CD14-positive monocyte (primary cell): Measurements from ENCODE around the gene SMAD3. TPM values are rescaled to one million over a fixed set of nuclear protein-coding genes. Genes with fewer than 3 reads are reported as not detected.
A peak's percentile ranks its signal among the peaks of the same experiment; 100 is the strongest.

Experiments
- DNase-seq, 3 donors: peaks; one replicate each; pipeline ENCODE4 v3.0.0-alpha.2; 2011 to 2022
- H2AFZ ChIP-seq: 2 replicates; pipeline ENCODE4 v1.6.0; 2012; ENCODE audit warnings: mild to moderate bottlenecking, low read depth, low read length, inconsistent platforms; ENCODE audit not compliant: insufficient read depth, poor library complexity, severe bottlenecking
- H3K27ac ChIP-seq, 2 donors: 1 replicate in 1 of 2; 2 replicates in 1 of 2; pipeline ENCODE4 v1.5.1; 2012 to 2013; ENCODE audit warnings: low read length in 2 of 2, control low read depth in 1 of 2, inconsistent platforms in 1 of 2, low read depth in 1 of 2, mild to moderate bottlenecking in 1 of 2
- H3K27me3 ChIP-seq, 2 donors: one replicate each; pipeline versions ENCODE4 v1.6.0 to v1.6.1; 2011 to 2013; ENCODE audit warnings: low read length in 2 of 2; ENCODE audit not compliant: control insufficient read depth in 2 of 2, insufficient read depth in 2 of 2
- H3K36me3 ChIP-seq, 2 donors: replicated peaks in 1 of 2; 1 replicate in 1 of 2; 2 replicates in 1 of 2; pipeline versions ENCODE4 v1.5.1 to v1.6.1; 2012 to 2013; ENCODE audit warnings: low read length in 2 of 2, control low read depth in 1 of 2, inconsistent platforms in 1 of 2, mild to moderate bottlenecking in 1 of 2; ENCODE audit not compliant: insufficient read depth in 2 of 2, control insufficient read depth in 1 of 2
- H3K4me1 ChIP-seq, 2 donors: 1 replicate in 1 of 2; 2 replicates in 1 of 2; pipeline versions ENCODE4 v1.5.1 to v1.6.1; 2012 to 2013; ENCODE audit warnings: low read length in 2 of 2, control low read depth in 1 of 2, inconsistent platforms in 1 of 2, mild to moderate bottlenecking in 1 of 2, moderate library complexity in 1 of 2; ENCODE audit not compliant: insufficient read depth in 2 of 2, control insufficient read depth in 1 of 2
- H3K4me2 ChIP-seq: replicated peaks from 2 replicates; pipeline ENCODE3; 2012; ENCODE audit warnings: low read length, moderate library complexity, mild to moderate bottlenecking; ENCODE audit not compliant: poor library complexity, severe bottlenecking; ENCODE audit errors: extremely low read depth
- H3K4me3 ChIP-seq, 3 experiments: fragments of 200-600 bp in 1 of 3; sonication (generic) in 1 of 3; replicated peaks in 1 of 3; 1 replicate in 2 of 3; 2 replicates in 1 of 3; pipeline ENCODE4 v1.5.1; 2011 to 2013; ENCODE audit warnings: low read length in 3 of 3, mild to moderate bottlenecking in 3 of 3, control low read depth in 2 of 3, low read depth in 2 of 3, inconsistent platforms in 1 of 3, moderate library complexity in 1 of 3
- H3K79me2 ChIP-seq: 2 replicates; pipeline ENCODE4 v1.6.0; 2012; ENCODE audit warnings: mild to moderate bottlenecking, control low read depth, inconsistent platforms, low read length, moderate library complexity; ENCODE audit not compliant: insufficient read depth
- H3K9ac ChIP-seq: 2 replicates; pipeline ENCODE4 v1.6.0; 2017; ENCODE audit warnings: low read length, mild to moderate bottlenecking; ENCODE audit not compliant: insufficient read depth, poor library complexity, severe bottlenecking
- H3K9me3 ChIP-seq, 2 donors: replicated peaks in 1 of 2; 1 replicate in 1 of 2; 2 replicates in 1 of 2; pipeline versions ENCODE4 v1.5.1 to v1.6.1; 2012 to 2013; ENCODE audit warnings: low read length in 2 of 2, control low read depth in 1 of 2; ENCODE audit not compliant: control insufficient read depth in 1 of 2, insufficient read depth in 1 of 2
- H4K20me1 ChIP-seq: 2 replicates; pipeline ENCODE4 v1.6.0; 2012; ENCODE audit warnings: mild to moderate bottlenecking, low read length, control low read depth, moderate library complexity; ENCODE audit not compliant: insufficient read depth
- H3K27ac Mint-ChIP-seq, 7 donors: one replicate each; pipeline ENCODE4 v1.8.0; 2020; ENCODE audit warnings: mild to moderate bottlenecking in 7 of 7, mixed read lengths in 7 of 7, moderate library complexity in 6 of 7, inconsistent platforms in 2 of 7
- H3K27me3 Mint-ChIP-seq, 3 donors: one replicate each; pipeline ENCODE4 v1.8.0; 2021 to 2022; ENCODE audit warnings: low read depth in 3 of 3, mild to moderate bottlenecking in 3 of 3, mixed read lengths in 3 of 3, moderate library complexity in 3 of 3, inconsistent platforms in 1 of 3
- H3K36me3 Mint-ChIP-seq, 2 donors: one replicate each; pipeline ENCODE4 v1.8.0; 2020; ENCODE audit warnings: mixed read lengths in 2 of 2, inconsistent platforms in 1 of 2, mild to moderate bottlenecking in 1 of 2
- H3K4me1 Mint-ChIP-seq: one replicate; pipeline ENCODE4 v1.8.0; 2020; ENCODE audit warnings: mild to moderate bottlenecking, mixed read lengths
- H3K4me3 Mint-ChIP-seq, 2 donors: one replicate each; pipeline ENCODE4 v1.8.0; 2020; ENCODE audit warnings: mild to moderate bottlenecking in 2 of 2, mixed read lengths in 2 of 2, moderate library complexity in 1 of 2
- H3K9me3 Mint-ChIP-seq, 7 donors: one replicate each; pipeline ENCODE4 v1.8.0; 2020 to 2022; ENCODE audit warnings: mixed read lengths in 7 of 7, mild to moderate bottlenecking in 6 of 7, moderate library complexity in 6 of 7, inconsistent platforms in 2 of 7
- WGBS: methylation state at CpG from one replicate; pipeline ENCODE4 v1.1.5; 2013; ENCODE audit warnings: missing lambda C conversion rate; ENCODE audit not compliant: insufficient coverage; 5-methylcytosine and 5-hydroxymethylcytosine counted together
- intact Hi-C, 2 donors: fragments of 100-400 bp; cut with micrococcal nuclease; formaldehyde crosslinking; loops; one replicate each; pipeline versions ENCODE4 v1.15.0 to v1.15.1; 2023
- polyA plus RNA-seq, 3 donors: library from polyadenylated mRNA; depleted of rRNA in 1 of 3; unstranded in 2 of 3; stranded (reverse) in 1 of 3; fragments of 300-500 nt in 2 of 3; fragments of >200 nt in 1 of 3; fragmentation: Illumina TruSeq in 2 of 3; gene quantifications; 1 replicate in 2 of 3; 2 replicates in 1 of 3; pipeline ENCODE4 v1.2.3, GENCODE V29; 2012 to 2021
- TF ChIP-seq, protein P1 (sequence below): fragments of 200-600 bp; IDR thresholded peaks from one replicate; pipeline ENCODE4 v1.8.0; 2022; ENCODE audit warnings: antibody characterized with exemption, mild to moderate bottlenecking

Gene SMAD3
- polyA plus RNA-seq, 3 donors: 4.4 to 41.7 (median 5.4) TPM

DNA sequence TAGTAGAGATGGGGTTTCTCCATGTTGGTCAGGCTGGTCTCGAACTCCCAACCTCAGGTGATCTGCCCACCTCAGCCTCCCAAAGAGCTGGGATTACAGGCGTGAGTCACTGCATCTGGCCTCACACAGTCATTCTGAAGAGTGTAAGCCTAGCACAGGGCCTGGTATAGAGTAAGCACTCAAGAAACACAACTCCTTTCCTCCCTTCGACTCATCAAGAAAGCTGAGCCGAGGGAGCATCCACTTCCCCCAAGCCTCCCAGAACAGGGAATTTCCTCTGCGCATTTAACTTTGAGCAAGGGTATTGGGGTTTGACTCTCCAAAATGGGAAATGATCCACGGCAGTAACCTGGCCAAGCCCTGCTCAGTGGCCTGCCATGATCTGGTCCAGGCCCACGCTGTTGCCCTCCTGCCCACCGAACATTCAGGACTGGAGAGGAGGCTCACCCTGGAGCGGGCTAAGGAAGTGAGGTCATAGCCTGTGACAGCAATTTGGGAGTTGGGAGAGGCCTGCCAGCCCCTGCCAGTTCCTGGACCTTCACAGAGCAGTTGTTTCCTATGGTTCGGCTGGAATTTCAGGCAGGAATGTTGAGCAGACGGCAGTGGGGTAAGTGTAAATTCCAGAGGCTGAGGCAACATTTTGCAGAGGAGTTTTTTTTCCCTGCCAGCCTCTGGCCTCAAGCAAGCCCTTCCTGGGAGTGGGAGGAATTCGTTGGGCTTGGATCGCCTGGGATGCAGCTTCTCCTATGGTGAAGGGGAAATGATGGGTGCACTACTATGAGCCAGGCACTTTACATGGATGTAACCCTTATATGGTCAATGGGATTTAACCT is 21.2 kb upstream of the SMAD3 start:
- H3K4me3 Mint-ChIP-seq: no peak overlapping the region
- H3K9me3 ChIP-seq: no peaks in the 10 kb centered on the region
- TF ChIP-seq, protein P1, sequence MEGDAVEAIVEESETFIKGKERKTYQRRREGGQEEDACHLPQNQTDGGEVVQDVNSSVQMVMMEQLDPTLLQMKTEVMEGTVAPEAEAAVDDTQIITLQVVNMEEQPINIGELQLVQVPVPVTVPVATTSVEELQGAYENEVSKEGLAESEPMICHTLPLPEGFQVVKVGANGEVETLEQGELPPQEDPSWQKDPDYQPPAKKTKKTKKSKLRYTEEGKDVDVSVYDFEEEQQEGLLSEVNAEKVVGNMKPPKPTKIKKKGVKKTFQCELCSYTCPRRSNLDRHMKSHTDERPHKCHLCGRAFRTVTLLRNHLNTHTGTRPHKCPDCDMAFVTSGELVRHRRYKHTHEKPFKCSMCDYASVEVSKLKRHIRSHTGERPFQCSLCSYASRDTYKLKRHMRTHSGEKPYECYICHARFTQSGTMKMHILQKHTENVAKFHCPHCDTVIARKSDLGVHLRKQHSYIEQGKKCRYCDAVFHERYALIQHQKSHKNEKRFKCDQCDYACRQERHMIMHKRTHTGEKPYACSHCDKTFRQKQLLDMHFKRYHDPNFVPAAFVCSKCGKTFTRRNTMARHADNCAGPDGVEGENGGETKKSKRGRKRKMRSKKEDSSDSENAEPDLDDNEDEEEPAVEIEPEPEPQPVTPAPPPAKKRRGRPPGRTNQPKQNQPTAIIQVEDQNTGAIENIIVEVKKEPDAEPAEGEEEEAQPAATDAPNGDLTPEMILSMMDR: no peak
- 88% methylated on average over 4 of the region's 13 CpGs for WGBS
- H3K4me1 ChIP-seq: peaks cover 16 to 52% of the 10 kb centered on the region in 2 donors
- H3K9ac ChIP-seq: no peak overlapping the region
- peaks cover 5 to 8% (median 5%) of the 10 kb centered on the region in 3 donors for H3K27me3 Mint-ChIP-seq
- H3K79me2 ChIP-seq: no peaks in the 10 kb centered on the region
- H3K27ac Mint-ChIP-seq: peak overlapping the region in 1 of 7 donors; percentile 23
- H3K27me3 ChIP-seq: no peaks in the 10 kb centered on the region
- peaks cover 0 to 3% of the 10 kb centered on the region in 2 donors for H3K36me3 Mint-ChIP-seq
- peaks cover 0 to 2% (median 0%) of the 10 kb centered on the region in 7 donors for H3K9me3 Mint-ChIP-seq
- H4K20me1 ChIP-seq: no peaks in the 10 kb centered on the region
- intact Hi-C loops: loop anchor here in 1 of 2 donors (5.0 kb wide), 1 partner anchor 77 kb away; no protein-coding TSS in a partner anchor
- no peak overlapping the region for H3K4me2 ChIP-seq
- no peaks in the 10 kb centered on the region for H3K36me3 ChIP-seq
- DNase-seq: peak in 1 of 3 donors; percentile 69
- H3K27ac ChIP-seq: no peak overlapping the region
- no peak overlapping the region for H2AFZ ChIP-seq
- H3K4me3 ChIP-seq: no peak overlapping the region
- peaks cover 40% of the 10 kb centered on the region for H3K4me1 Mint-ChIP-seq

DNA sequence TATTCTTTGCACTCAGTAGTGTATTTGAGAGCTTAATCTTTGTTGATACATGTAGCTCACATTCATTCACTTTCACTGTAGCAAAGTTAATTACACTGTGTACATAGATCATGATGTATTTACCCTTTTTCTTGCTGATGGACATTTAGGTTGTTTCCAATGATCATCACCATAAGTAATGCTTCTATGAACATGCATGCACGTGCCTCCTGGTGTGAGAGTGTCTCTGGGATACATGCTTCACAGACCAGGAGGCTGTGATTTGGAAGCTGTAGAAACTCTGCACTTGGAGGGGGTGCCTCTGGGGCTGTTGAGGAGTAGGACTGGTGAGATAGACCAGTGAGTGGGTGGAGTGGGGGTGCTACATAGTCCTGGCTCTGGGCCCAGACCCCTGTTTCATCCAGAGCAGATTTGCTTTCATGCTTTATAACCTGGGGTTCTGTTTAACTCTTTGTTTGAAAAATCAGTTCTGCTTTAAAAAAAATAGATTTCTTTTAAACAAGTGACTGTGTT is 18.2 kb upstream of the SMAD3 start:
- no peaks in the 10 kb centered on the region for H3K36me3 ChIP-seq
- intact Hi-C loops: no loop called here
- H3K27me3 ChIP-seq: no peaks in the 10 kb centered on the region
- no peak overlapping the region for H3K4me3 ChIP-seq
- H3K4me3 Mint-ChIP-seq: no peak overlapping the region
- no peaks in the 10 kb centered on the region for H4K20me1 ChIP-seq
- peaks cover 0 to 5% of the 10 kb centered on the region in 2 donors for H3K36me3 Mint-ChIP-seq
- H3K9ac ChIP-seq: no peak overlapping the region
- H3K9me3 ChIP-seq: no peaks in the 10 kb centered on the region
- H3K9me3 Mint-ChIP-seq: no peaks in the 10 kb centered on the region
- H3K4me1 ChIP-seq: peaks cover 44 to 51% of the 10 kb centered on the region in 2 donors
- DNase-seq: no peak
- peak overlapping the region in 1 of 7 donors; percentile 85 for H3K27ac Mint-ChIP-seq
- TF ChIP-seq, protein P1: no peak
- H2AFZ ChIP-seq: no peak overlapping the region
- WGBS: 100% methylated on average over 1 of the region's 1 CpG
- no peak overlapping the region for H3K27ac ChIP-seq
- H3K4me1 Mint-ChIP-seq: peaks cover 56% of the 10 kb centered on the region
- no peaks in the 10 kb centered on the region for H3K79me2 ChIP-seq
- no peak overlapping the region for H3K4me2 ChIP-seq
- peaks cover 0 to 3% (median under 1%) of the 10 kb centered on the region in 3 donors for H3K27me3 Mint-ChIP-seq
